ENCODE measurements around the gene DEFB126. TPM values are rescaled to one million over a fixed set of nuclear protein-coding genes. Genes with fewer than 3 reads are reported as not detected.

Gene DEFB126
- not detected in 2 replicates for total RNA-seq

GRCh38 chr20:142290-142689 lies at the start of gene DEFB126:
DEFB126 (plus strand) TSS chr20:142590; CDS start chr20:142629, 39 bp downstream.

DNA sequence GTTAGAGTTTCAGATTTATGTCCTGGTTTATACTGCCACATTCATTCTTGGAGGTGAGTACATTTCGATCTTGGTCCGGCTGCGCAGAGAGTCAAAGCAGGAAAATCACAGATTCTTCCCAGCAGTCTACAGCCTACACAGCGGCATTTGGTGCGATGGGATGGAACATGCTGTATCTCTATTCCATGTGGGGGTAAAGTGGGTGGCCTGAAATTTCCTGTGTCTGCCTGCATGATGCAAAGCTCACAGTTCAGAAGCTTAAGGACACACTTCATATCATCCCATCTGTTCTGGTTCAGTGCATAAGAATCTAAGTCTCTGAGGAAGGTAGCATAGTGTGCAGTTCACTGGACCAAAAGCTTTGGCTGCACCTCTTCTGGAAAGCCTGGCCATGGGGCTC lies 14.8 kb downstream of the DEFB126 start, which contains the start of gene DEFB127:
DEFB127 (plus strand) TSS at position 301 of the 400 bp plus-strand sequence; CDS start at position 392, 91 bp downstream.

GRCh38 chr20:189611-190010 lies 47.2 kb downstream of the DEFB126 start, which contains the start of gene DEFB128:
DEFB128 (minus strand) TSS chr20:189711; CDS start chr20:189623, 88 bp downstream.

Other genes starting within 250 kb of the DEFB126 start
- gene DEFB125, start 54.9 kb upstream of the DEFB126 start, total RNA-seq = not detected in 2 replicates
- gene DEFB127, start 14.9 kb downstream of the DEFB126 start, total RNA-seq = not detected in 2 replicates
- not detected in 2 replicates for gene DEFB128, start 47.1 kb downstream of the DEFB126 start, total RNA-seq
- not detected in 2 replicates for gene DEFB129, start 84.7 kb downstream of the DEFB126 start, total RNA-seq
- not detected in 2 replicates for gene DEFB132, start 115.1 kb downstream of the DEFB126 start, total RNA-seq
- 3.2 and 3.6 TPM in 2 replicates for gene C20orf96, start 148.2 kb downstream of the DEFB126 start, total RNA-seq
- 12.1 TPM in 2 replicates for gene ZCCHC3, start 155.0 kb downstream of the DEFB126 start, total RNA-seq
- gene SOX12, start 183.0 kb downstream of the DEFB126 start, total RNA-seq = 3.1 and 4.1 TPM in 2 replicates
- 25.2 and 26.2 TPM in 2 replicates for gene NRSN2, start 204.5 kb downstream of the DEFB126 start, total RNA-seq
- gene TRIB3, start 238.2 kb downstream of the DEFB126 start, total RNA-seq = 16.1 and 64.2 TPM in 2 replicates